ENCODE results near the gene AHI1.

DNA sequence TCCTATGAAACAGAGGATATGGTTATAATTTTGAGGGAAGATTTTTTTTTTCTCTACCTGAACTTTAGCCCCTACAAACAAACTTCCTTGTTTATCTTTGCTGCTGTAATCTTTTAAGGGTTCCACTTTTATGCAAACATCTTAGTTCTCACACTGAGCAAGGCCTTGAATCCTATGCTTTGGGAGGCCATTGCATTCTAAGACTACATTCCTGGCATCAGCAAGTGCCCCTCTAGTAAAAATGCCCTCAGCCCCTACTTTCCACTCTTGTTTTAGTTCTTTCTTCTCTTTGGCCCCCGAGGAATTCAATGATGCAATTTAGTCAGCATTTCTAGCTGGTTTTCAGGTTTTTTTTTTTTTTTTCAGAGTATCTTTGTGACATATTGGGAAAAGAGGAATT is 8.1 kb upstream of the AHI1 start:
- TF ChIP-seq, protein P1, sequence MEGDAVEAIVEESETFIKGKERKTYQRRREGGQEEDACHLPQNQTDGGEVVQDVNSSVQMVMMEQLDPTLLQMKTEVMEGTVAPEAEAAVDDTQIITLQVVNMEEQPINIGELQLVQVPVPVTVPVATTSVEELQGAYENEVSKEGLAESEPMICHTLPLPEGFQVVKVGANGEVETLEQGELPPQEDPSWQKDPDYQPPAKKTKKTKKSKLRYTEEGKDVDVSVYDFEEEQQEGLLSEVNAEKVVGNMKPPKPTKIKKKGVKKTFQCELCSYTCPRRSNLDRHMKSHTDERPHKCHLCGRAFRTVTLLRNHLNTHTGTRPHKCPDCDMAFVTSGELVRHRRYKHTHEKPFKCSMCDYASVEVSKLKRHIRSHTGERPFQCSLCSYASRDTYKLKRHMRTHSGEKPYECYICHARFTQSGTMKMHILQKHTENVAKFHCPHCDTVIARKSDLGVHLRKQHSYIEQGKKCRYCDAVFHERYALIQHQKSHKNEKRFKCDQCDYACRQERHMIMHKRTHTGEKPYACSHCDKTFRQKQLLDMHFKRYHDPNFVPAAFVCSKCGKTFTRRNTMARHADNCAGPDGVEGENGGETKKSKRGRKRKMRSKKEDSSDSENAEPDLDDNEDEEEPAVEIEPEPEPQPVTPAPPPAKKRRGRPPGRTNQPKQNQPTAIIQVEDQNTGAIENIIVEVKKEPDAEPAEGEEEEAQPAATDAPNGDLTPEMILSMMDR (conservative IDR thresholded peaks at IDR 0.05; ENCODE audit: low read depth, low read length) = no peak
- TF ChIP-seq EZH2 (IDR thresholded peaks at IDR 0.05; ENCODE audit: low read length, unreplicated experiment) (no peak), EZH2phosphoT487 (IDR thresholded peaks at IDR 0.05; ENCODE audit: borderline replicate concordance, low read length) (no peak)

All from PC-3 (cell line).